ENCODE measurements around the gene WDR18. TPM values are rescaled to one million over a fixed set of nuclear protein-coding genes. Genes with fewer than 3 reads are reported as not detected.

WDR18 gene
- total RNA-seq, 1 experiment from 2014 or later: 94.7 TPM

- no peak overlapping the region for H2BK20ac ChIP-seq (ENCODE audit: low read depth, low read length, poor library complexity, severe bottlenecking)
- Mint-ChIP-seq H3K36me3 (ENCODE audit: insufficient read depth in 1 of 3, low read depth in 3 of 3) (peaks cover 0 to 7% (median 0%) of the 10 kb centered on the region in 3 experiments; a peak in 3 of 7 replicates), H3K4me3 (peak overlapping the region; percentile 89 to 91), H3K27ac (peak overlapping the region; percentile 55 to 94 (median 72); a peak in 4 of 7 replicates), H3K27me3 (ENCODE audit: low read depth) (no peaks in the 10 kb centered on the region; the same call in 1 of the 2 replicates), H3K4me1 (peaks cover 19 to 37% of the 10 kb centered on the region in 2 experiments), H3K9me3 (no peaks in the 10 kb centered on the region; a peak in 1 of 5 replicates)
- no peak overlapping the region for H3K56ac ChIP-seq (ENCODE audit: insufficient read length, low read depth, low read length)
- no peak overlapping the region for H2BK12ac ChIP-seq (ENCODE audit: insufficient read length, low read depth, low read length)
- no peak overlapping the region for H2AFZ ChIP-seq (ENCODE audit: low read length)
- H3K27me3 ChIP-seq (ENCODE audit: insufficient read depth, low read length): no peaks in the 10 kb centered on the region
- H3K23me2 ChIP-seq (ENCODE audit: insufficient read length, low read depth, low read length, poor library complexity, severe bottlenecking): peaks cover 10% of the 10 kb centered on the region
- H2AK5ac ChIP-seq (ENCODE audit: insufficient read length, low read length): no peak overlapping the region
- peaks cover 43% of the 10 kb centered on the region; the same call in 1 of the 2 replicates for H3K79me2 ChIP-seq (ENCODE audit: insufficient read depth, low read length)
- H2BK15ac ChIP-seq (ENCODE audit: low read depth, low read length): no peak overlapping the region
- no peaks in the 10 kb centered on the region for H4K20me1 ChIP-seq (ENCODE audit: control insufficient read depth, insufficient read depth, insufficient read length)
- H3K9ac ChIP-seq (ENCODE audit: extremely low read depth, insufficient read length, low read length): peak overlapping the region; percentile 67
- no peak overlapping the region for H4K8ac ChIP-seq (replicated peaks; ENCODE audit: insufficient read length, low read depth, low read length)
- H4K91ac ChIP-seq (ENCODE audit: insufficient read length, low read depth, low read length): no peak overlapping the region
- no peak overlapping the region for H3T11ph ChIP-seq (ENCODE audit: low read length)
- H3K27ac ChIP-seq (ENCODE audit: insufficient read length, low read depth, low read length): no peak overlapping the region
- no peaks in the 10 kb centered on the region for H3K9me3 ChIP-seq (ENCODE audit: control insufficient read depth, low read depth, low read length)
- WGBS (ENCODE audit: extremely low coverage, insufficient read length, low lambda C conversion rate): no CpG with 5 or more reads among the region's 60 CpGs
- H3K18ac ChIP-seq (ENCODE audit: insufficient read length, low read depth, low read length): peak overlapping the region; percentile 80
- no peak for TF ChIP-seq CTCF (conservative IDR thresholded peaks at IDR 0.05)
- no peaks in the 10 kb centered on the region; the same call in 1 of the 2 replicates for H3K4me1 ChIP-seq (ENCODE audit: insufficient read depth, low read length)
- no peak overlapping the region for H3K23ac ChIP-seq (ENCODE audit: insufficient read length, low read depth, low read length)
- H2BK120ac ChIP-seq (ENCODE audit: low read depth, low read length, poor library complexity, severe bottlenecking): no peak overlapping the region
- no peak overlapping the region for H3K4ac ChIP-seq (ENCODE audit: low read depth, low read length)
- H4K5ac ChIP-seq (ENCODE audit: insufficient read length, low read depth, low read length): no peak overlapping the region
- H3K14ac ChIP-seq (ENCODE audit: insufficient read depth, low read length): peak overlapping the region; percentile 88
- H3K4me2 ChIP-seq (ENCODE audit: insufficient read depth, insufficient read length, low read length): peak overlapping the region; percentile 64
- no peak overlapping the region for H2BK5ac ChIP-seq (ENCODE audit: insufficient read length, low read length)
- DNase-seq: no peak
- H3K79me1 ChIP-seq (ENCODE audit: insufficient read depth, low read depth, low read length, poor library complexity, severe bottlenecking): peaks cover 6% of the 10 kb centered on the region
Measured at GRCh38 chr19:1019980-1020867, 36.1 kb downstream of the WDR18 start.

All from H9 (cell line).